ENCODE results near the gene FOXO6.

- TF ChIP-seq CTCF (IDR thresholded peaks at IDR 0.05): no peak
- no peak for TF ChIP-seq POLR2A (IDR thresholded peaks at IDR 0.05)
Observed at GRCh38 chr1:41341365-41341683, 19.9 kb upstream of the FOXO6 start.

All from right lobe of liver (tissue), 4 donors.